GM10266 (cell line): Measurements from ENCODE around the gene SBNO1.
"Not testable (repeated sequence)": the region's sequence is repeated elsewhere in the genome, so short reads cannot be mapped to it uniquely, and the experiment has no call there.

Experiments used
- DNase-seq: peaks from one replicate; pipeline ENCODE4 v3.0.0; 2012; ENCODE audit errors: extremely low spot score
- TF ChIP-seq, protein P1 (sequence below): IDR thresholded peaks from 2 replicates; pipeline ENCODE4 v1.5.1; 2012; ENCODE audit warnings: mild to moderate bottlenecking, low read depth; ENCODE audit not compliant: control insufficient read depth, insufficient read depth; ENCODE audit errors: missing control alignments

SBNO1 gene

DNA sequence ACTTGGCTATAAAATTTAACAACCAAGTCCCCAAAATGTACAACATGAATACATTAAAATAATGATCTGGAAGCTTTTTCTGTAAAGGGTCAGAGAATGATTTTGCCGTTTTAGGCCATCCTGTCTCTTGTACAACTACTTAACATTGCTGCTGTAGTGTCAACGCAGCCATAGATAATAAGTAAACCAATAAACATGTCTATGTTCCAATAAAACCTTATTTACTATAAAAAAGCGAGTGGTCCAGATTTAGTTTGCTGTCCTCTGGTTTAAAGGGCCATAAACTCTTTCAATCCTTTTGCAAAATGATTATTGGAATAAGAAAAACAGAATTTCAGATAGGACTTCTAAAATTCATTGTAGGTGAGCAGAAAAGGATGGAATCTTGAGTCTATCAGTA lies 29.2 kb downstream of the SBNO1 start:
- no peak for DNase-seq
- TF ChIP-seq, protein P1, sequence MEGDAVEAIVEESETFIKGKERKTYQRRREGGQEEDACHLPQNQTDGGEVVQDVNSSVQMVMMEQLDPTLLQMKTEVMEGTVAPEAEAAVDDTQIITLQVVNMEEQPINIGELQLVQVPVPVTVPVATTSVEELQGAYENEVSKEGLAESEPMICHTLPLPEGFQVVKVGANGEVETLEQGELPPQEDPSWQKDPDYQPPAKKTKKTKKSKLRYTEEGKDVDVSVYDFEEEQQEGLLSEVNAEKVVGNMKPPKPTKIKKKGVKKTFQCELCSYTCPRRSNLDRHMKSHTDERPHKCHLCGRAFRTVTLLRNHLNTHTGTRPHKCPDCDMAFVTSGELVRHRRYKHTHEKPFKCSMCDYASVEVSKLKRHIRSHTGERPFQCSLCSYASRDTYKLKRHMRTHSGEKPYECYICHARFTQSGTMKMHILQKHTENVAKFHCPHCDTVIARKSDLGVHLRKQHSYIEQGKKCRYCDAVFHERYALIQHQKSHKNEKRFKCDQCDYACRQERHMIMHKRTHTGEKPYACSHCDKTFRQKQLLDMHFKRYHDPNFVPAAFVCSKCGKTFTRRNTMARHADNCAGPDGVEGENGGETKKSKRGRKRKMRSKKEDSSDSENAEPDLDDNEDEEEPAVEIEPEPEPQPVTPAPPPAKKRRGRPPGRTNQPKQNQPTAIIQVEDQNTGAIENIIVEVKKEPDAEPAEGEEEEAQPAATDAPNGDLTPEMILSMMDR: no peak

GRCh38 chr12:123329799-123330198 lies 34.8 kb downstream of the SBNO1 start:
- TF ChIP-seq, protein P1: no peak

GRCh38 chr12:123319826-123320225 lies 44.8 kb downstream of the SBNO1 start:
- TF ChIP-seq, protein P1: no peak
- DNase-seq: no peak

More at GRCh38 chr12:123329799-123330198, 34.8 kb downstream of the SBNO1 start:
- no peak for DNase-seq

DNA sequence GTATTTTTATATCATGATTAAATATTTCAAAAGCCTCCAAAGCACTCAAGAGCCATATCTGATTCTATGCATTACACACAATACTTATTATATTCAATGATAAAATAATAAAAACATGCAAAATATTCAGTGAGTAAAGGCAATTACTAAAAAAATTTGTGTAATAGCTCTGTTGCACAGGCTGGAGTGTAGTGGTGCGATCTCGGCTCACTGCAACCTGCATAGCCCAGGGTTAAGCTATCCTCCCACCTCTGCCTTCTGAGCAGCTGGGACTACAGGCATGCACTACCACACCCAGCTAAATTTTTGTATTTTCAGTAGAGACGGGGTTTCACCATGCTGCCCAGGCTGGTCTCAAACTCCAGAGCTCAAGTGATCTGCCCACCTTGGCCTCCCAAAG lies 45.4 kb downstream of the SBNO1 start:
- DNase-seq: no peak
- TF ChIP-seq, protein P1: no peak

GRCh38 chr12:123313046-123313445 lies 51.6 kb downstream of the SBNO1 start:
- not testable (repeated sequence) for DNase-seq

DNA sequence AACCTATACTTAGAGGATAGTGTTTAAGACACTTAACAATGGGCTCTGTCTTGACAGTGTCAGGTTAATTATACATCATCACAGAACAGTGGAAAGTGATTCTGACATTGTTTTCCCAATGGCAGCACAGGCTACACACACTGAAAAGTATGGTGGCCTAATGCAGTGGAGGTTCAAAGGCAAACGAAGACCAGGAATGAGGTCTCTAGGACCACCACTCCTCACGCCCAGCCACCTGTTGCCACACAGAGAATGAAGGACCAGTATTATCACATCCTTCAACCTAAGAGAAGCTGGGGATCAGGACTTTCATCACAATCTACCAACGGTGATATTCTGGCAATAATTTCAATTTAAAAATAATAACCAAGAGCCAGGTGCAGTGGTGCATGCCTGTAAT lies 58.4 kb downstream of the SBNO1 start:
- DNase-seq: no peak
- TF ChIP-seq, protein P1: no peak

DNA sequence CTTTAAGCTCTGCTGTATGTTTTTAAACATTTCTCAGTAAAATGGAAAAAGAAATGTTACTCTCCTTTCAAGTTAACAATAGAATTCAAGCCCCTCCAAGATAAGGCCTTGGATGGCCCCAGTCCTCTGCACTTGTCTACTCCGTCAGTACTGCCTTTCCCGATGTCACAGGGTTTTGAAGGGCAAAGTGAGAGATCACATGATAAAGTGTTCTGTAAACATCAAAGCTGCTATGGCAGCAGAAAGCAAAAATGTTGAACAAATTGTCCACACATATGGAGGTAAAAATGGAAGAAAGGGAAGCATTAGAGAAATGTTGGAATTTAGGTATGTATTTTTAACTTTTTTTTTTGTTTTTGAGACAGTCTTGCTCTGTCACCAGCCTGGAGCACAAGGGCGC lies 59.5 kb downstream of the SBNO1 start:
- no peak for DNase-seq
- TF ChIP-seq, protein P1: no peak

- DNase-seq: no peak
- TF ChIP-seq, protein P1: no peak
These were observed 71.4 kb downstream of the SBNO1 start for GRCh38 chr12:123293178-123293760.
